Measurements from ENCODE around the gene SH2B2. TPM values are rescaled to one million over a fixed set of nuclear protein-coding genes. Genes with fewer than 3 reads are reported as not detected.

Gene SH2B2
- total RNA-seq, 1 experiment from 2014 or later, result 14.7 TPM

DNA sequence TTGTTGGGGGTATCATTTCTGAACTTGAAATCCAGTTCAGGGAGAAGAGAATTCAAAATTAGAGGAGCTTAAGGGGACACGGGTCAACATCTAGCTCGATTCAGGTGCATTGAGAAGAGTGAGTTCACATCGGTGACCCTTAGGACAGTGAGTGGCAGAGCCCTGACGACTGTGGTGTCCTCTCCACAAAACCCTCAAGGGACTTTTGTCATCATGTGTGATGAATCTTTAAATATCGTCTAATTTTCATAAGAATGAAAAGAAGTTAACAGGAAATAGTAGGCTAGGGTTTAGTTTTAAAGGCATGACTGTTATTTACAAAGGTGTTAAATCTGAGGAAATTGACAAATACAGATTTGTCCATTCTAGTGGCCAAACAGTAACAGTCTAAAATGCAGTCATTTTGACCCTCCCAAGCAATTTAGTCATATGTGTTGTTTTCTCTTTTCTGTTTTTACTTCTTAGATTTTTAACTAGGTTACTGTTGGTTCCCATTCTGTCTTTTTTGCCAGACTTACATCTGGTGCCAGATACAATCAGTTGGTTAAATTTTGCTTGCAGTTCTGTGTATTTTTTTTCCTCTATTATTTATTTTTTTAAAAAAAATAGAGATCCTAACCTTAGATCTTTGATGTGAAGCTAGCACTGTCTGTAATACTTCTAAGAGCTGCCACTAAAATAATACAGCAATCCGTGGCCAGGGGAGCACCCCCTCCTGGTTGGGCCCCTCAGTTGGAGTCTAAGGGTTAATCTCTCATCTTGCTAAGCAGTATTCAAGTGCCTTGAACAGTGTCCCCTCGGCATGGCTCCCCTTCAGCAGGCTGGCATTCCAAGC lies 34.9 kb upstream of the SH2B2 start:
- H3K27ac Mint-ChIP-seq, result peak overlapping the region; percentile 4; the same call in 1 of the 2 replicates
- no peak overlapping the region for H3K4me3 Mint-ChIP-seq
- no peak for ATAC-seq
- no peak for DNase-seq (ENCODE audit: low spot score)
- H3K36me3 Mint-ChIP-seq, result peaks cover 8% of the 10 kb centered on the region; the same call in 1 of the 2 replicates
- H3K9me3 Mint-ChIP-seq, result no peaks in the 10 kb centered on the region
- no peaks in the 10 kb centered on the region for H3K27me3 Mint-ChIP-seq (ENCODE audit: low read depth)
- ChIA-PET POLR2A (no interaction called here), CTCF (interaction anchor here (0.5 to 0.6 kb wide), 2 partner anchors 138 to 626 kb away, joined by 3 read pairs; no protein-coding TSS in a partner anchor)
- no peak for TF ChIP-seq NFYB (CRISPR knock-in tag; conservative IDR thresholded peaks at IDR 0.05; ENCODE audit: low read depth)
- peaks cover 11% of the 10 kb centered on the region for H3K4me1 Mint-ChIP-seq

- ATAC-seq, result no peak
- Mint-ChIP-seq H3K4me1 (peaks cover 14% of the 10 kb centered on the region), H3K27me3 (ENCODE audit: low read depth) (no peaks in the 10 kb centered on the region), H3K9me3 (no peaks in the 10 kb centered on the region), H3K36me3 (peaks cover 8% of the 10 kb centered on the region; the same call in 1 of the 2 replicates), H3K27ac (peak overlapping the region; percentile 48; the same call in 1 of the 2 replicates), H3K4me3 (no peak overlapping the region)
- TF ChIP-seq ZNF425 (CRISPR knock-in tag; conservative IDR thresholded peaks at IDR 0.05) (no peak), PRDM15 (CRISPR knock-in tag; IDR thresholded peaks at IDR 0.05) (no peak), ESRRA (CRISPR knock-in tag; IDR thresholded peaks at IDR 0.05; ENCODE audit: borderline replicate concordance) (no peak), CBFB (CRISPR knock-in tag; IDR thresholded peaks at IDR 0.05; ENCODE audit: low read depth) (no peak), JUN (CRISPR knock-in tag; IDR thresholded peaks at IDR 0.05) (no peak), SMAD4 (CRISPR knock-in tag; IDR thresholded peaks at IDR 0.05) (no peak), EMX1 (CRISPR knock-in tag; IDR thresholded peaks at IDR 0.05) (no peak), FOXK1 (CRISPR knock-in tag; IDR thresholded peaks at IDR 0.05) (no peak), CDX4 (CRISPR knock-in tag; IDR thresholded peaks at IDR 0.05; ENCODE audit: borderline replicate concordance) (no peak)
- DNase-seq (ENCODE audit: low spot score), result no peak
- ChIA-PET CTCF (interaction anchor here (0.6 kb wide), 1 partner anchor 627 kb away, joined by 3 read pairs; no protein-coding TSS in a partner anchor), POLR2A (no interaction called here)
Observed at GRCh38 chr7:102252366-102252982, 34.2 kb upstream of the SH2B2 start.

- H3K27me3 Mint-ChIP-seq (ENCODE audit: low read depth), result no peaks in the 10 kb centered on the region
- H3K4me3 Mint-ChIP-seq, result no peak overlapping the region
- H3K9me3 Mint-ChIP-seq, result no peaks in the 10 kb centered on the region
- ChIA-PET CTCF (no interaction called here), POLR2A (no interaction called here)
- peaks cover 8% of the 10 kb centered on the region; the same call in 1 of the 2 replicates for H3K36me3 Mint-ChIP-seq
- peaks cover 20% of the 10 kb centered on the region for H3K4me1 Mint-ChIP-seq
- peak overlapping the region; percentile 66 for H3K27ac Mint-ChIP-seq
- no peak for ATAC-seq
- DNase-seq (ENCODE audit: low spot score), result no peak
- TF ChIP-seq ZNF263 (CRISPR knock-in tag; IDR thresholded peaks at IDR 0.05; ENCODE audit: low read depth) (no peak), ZSCAN18 (CRISPR knock-in tag; IDR thresholded peaks at IDR 0.05) (no peak), NFE2L1 (CRISPR knock-in tag; IDR thresholded peaks at IDR 0.05) (no peak), JUN (CRISPR knock-in tag; IDR thresholded peaks at IDR 0.05) (no peak), GRHL2 (CRISPR knock-in tag; IDR thresholded peaks at IDR 0.05; ENCODE audit: insufficient replicate concordance, severe bottlenecking) (no peak), ELF4 (CRISPR knock-in tag; IDR thresholded peaks at IDR 0.05; ENCODE audit: low read depth) (no peak), ZNF671 (CRISPR knock-in tag; IDR thresholded peaks at IDR 0.05) (no peak)
- TF ChIP-seq, protein P1, sequence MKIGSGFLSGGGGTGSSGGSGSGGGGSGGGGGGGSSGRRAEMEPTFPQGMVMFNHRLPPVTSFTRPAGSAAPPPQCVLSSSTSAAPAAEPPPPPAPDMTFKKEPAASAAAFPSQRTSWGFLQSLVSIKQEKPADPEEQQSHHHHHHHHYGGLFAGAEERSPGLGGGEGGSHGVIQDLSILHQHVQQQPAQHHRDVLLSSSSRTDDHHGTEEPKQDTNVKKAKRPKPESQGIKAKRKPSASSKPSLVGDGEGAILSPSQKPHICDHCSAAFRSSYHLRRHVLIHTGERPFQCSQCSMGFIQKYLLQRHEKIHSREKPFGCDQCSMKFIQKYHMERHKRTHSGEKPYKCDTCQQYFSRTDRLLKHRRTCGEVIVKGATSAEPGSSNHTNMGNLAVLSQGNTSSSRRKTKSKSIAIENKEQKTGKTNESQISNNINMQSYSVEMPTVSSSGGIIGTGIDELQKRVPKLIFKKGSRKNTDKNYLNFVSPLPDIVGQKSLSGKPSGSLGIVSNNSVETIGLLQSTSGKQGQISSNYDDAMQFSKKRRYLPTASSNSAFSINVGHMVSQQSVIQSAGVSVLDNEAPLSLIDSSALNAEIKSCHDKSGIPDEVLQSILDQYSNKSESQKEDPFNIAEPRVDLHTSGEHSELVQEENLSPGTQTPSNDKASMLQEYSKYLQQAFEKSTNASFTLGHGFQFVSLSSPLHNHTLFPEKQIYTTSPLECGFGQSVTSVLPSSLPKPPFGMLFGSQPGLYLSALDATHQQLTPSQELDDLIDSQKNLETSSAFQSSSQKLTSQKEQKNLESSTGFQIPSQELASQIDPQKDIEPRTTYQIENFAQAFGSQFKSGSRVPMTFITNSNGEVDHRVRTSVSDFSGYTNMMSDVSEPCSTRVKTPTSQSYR (CRISPR knock-in tag; IDR thresholded peaks at IDR 0.05), result no peak
Observed at GRCh38 chr7:102253066-102253972, 33.3 kb upstream of the SH2B2 start.
